ENCODE results near the gene CCT5.
A peak's percentile ranks its signal among the peaks of the same experiment; 100 is the strongest.

The CCT5 gene

GRCh38 chr5:10249948-10250805 is at the start of gene CCT5:
TSS of gene CCT5 (plus strand) at chr5:10250280. CDS start at chr5:10250341, 61 bp downstream.
- peak; percentile 96 for DNase-seq (ENCODE audit: low spot score)

GRCh38 chr5:10201223-10201868 is 48.7 kb upstream of the CCT5 start:
- no peak for DNase-seq (ENCODE audit: low spot score)

GRCh38 chr5:10202089-10202910 is 47.8 kb upstream of the CCT5 start:
- no peak for DNase-seq (ENCODE audit: low spot score)

GRCh38 chr5:10209004-10209403 is 41.1 kb upstream of the CCT5 start:
- no peak for DNase-seq (ENCODE audit: low spot score)

GRCh38 chr5:10213316-10213715 is 36.8 kb upstream of the CCT5 start:
- DNase-seq (ENCODE audit: low spot score), result no peak

GRCh38 chr5:10214041-10214440 is 36.0 kb upstream of the CCT5 start:
- DNase-seq (ENCODE audit: low spot score), result no peak

GRCh38 chr5:10215366-10215765 is 34.7 kb upstream of the CCT5 start:
- no peak for DNase-seq (ENCODE audit: low spot score)

- DNase-seq (ENCODE audit: low spot score), result no peak
Observed at GRCh38 chr5:10216107-10216506, 34.0 kb upstream of the CCT5 start.

- DNase-seq (ENCODE audit: low spot score), result no peak
Observed at GRCh38 chr5:10218658-10219057, 31.4 kb upstream of the CCT5 start.

GRCh38 chr5:10219068-10219467 is 31.0 kb upstream of the CCT5 start:
- DNase-seq (ENCODE audit: low spot score), result no peak

- DNase-seq (ENCODE audit: low spot score), result peak; percentile 66
Observed at GRCh38 chr5:10220248-10220647, 29.8 kb upstream of the CCT5 start.

GRCh38 chr5:10222326-10222725 is 27.8 kb upstream of the CCT5 start:
- DNase-seq (ENCODE audit: low spot score), result no peak

GRCh38 chr5:10227379-10227778 is 22.7 kb upstream of the CCT5 start:
- DNase-seq (ENCODE audit: low spot score), result no peak

GRCh38 chr5:10228288-10228687 is 21.8 kb upstream of the CCT5 start:
- DNase-seq (ENCODE audit: low spot score), result no peak

- DNase-seq (ENCODE audit: low spot score), result no peak
Observed at GRCh38 chr5:10229306-10230048, 20.6 kb upstream of the CCT5 start.

- no peak for DNase-seq (ENCODE audit: low spot score)
Observed at GRCh38 chr5:10232386-10232785, 17.7 kb upstream of the CCT5 start.

- DNase-seq (ENCODE audit: low spot score), result no peak
Observed at GRCh38 chr5:10233011-10233410, 17.1 kb upstream of the CCT5 start.

GRCh38 chr5:10233505-10233904 is 16.6 kb upstream of the CCT5 start:
- peak; percentile 59 for DNase-seq (ENCODE audit: low spot score)

GRCh38 chr5:10235350-10235749 is 14.7 kb upstream of the CCT5 start:
- no peak for DNase-seq (ENCODE audit: low spot score)

- DNase-seq (ENCODE audit: low spot score), result no peak
Observed at GRCh38 chr5:10243660-10244240, 6.3 kb upstream of the CCT5 start.

- no peak for DNase-seq (ENCODE audit: low spot score)
Observed at GRCh38 chr5:10244342-10244944, 5.6 kb upstream of the CCT5 start.

Measured in Ammon's horn (tissue), 1 donor.